Spleen (tissue), 7 donors: ENCODE data around the gene GRIK1.

Experiments
- CTCF ChIP-seq, 11 experiments: fragments of 200-600 bp in 7 of 11; fragments of 450-650 bp in 4 of 11; sonication (generic) in 4 of 11; IDR thresholded peaks in 8 of 11; conservative IDR thresholded peaks in 3 of 11; 1 replicate in 7 of 11; 2 replicates in 4 of 11; pipeline versions ENCODE4 v1.4.0 to v1.8.0; 2016 to 2021; ENCODE audit warnings: antibody characterized with exemption in 11 of 11, inconsistent platforms in 4 of 11, mild to moderate bottlenecking in 1 of 11
- POLR2A ChIP-seq, 3 donors: fragments of 450-650 bp; IDR thresholded peaks; one replicate each; pipeline ENCODE4 v1.5.1; 2017; ENCODE audit warnings: antibody characterized with exemption in 3 of 3, mild to moderate bottlenecking in 1 of 3
- donor health status: DM: no; HTN: no; CAD: no; lungs with moderate emphysema.
- donor health status: DM: no; HTN: no; CAD: no.
- donor health status: DM: no; HTN: no; CAD: no.

- TF ChIP-seq CTCF (IDR thresholded peaks at IDR 0.05 in 8 of 11, conservative IDR thresholded peaks at IDR 0.05 in 3 of 11) (no peak), POLR2A (IDR thresholded peaks at IDR 0.05) (no peak)
These were observed 118.6 kb downstream of the GRIK1 start for GRCh38 chr21:29821230-29821629.
